ENCODE measurements around the gene ZNF133.

ZNF133 gene

GRCh38 chr20:18364768-18365167 is 76.4 kb downstream of the ZNF133 start:
- DNase-seq, result no peak

Data from activated gamma-delta T cell treated with Interleukin-2 at 50 U/mL for 16 hours (primary cell).